Breast epithelium (tissue), 4 donors: Measurements from ENCODE around the gene ZNF609. TPM values are rescaled to one million over a fixed set of nuclear protein-coding genes. Genes with fewer than 3 reads are reported as not detected.

Experiments
- DNase-seq, 2 donors: peaks; one replicate each; pipeline ENCODE4 v3.0.0-alpha.2; 2019; ENCODE audit warnings: low spot score in 2 of 2
- H3K27ac ChIP-seq, 2 donors: fragments of 200-600 bp; sonication (generic) in 1 of 2; one replicate each; pipeline ENCODE4 v1.5.1; 2016 to 2019; ENCODE audit warnings: mild to moderate bottlenecking in 1 of 2
- H3K27me3 ChIP-seq, 2 donors: fragments of 200-600 bp; sonication (generic) in 1 of 2; one replicate each; pipeline versions ENCODE4 v1.5.1 to v1.6.0; 2017 to 2019; ENCODE audit warnings: control low read depth in 1 of 2, mild to moderate bottlenecking in 1 of 2
- H3K36me3 ChIP-seq: fragments of 200-600 bp; one replicate; pipeline ENCODE4 v1.5.1; 2019
- H3K4me1 ChIP-seq, 2 donors: fragments of 200-600 bp; sonication (generic); one replicate each; pipeline ENCODE4 v1.5.1; 2016 to 2019; ENCODE audit warnings: control low read depth in 1 of 2
- H3K4me3 ChIP-seq, 3 donors: fragments of 200-600 bp; sonication (generic); 1 replicate in 2 of 3; 2 replicates in 1 of 3; pipeline ENCODE4 v1.5.1; 2016 to 2019; ENCODE audit warnings: mild to moderate bottlenecking in 3 of 3, moderate library complexity in 2 of 3
- H3K9me3 ChIP-seq, 2 donors: fragments of 200-600 bp; sonication (generic) in 1 of 2; one replicate each; pipeline ENCODE4 v1.5.1; 2016 to 2019; ENCODE audit warnings: control low read depth in 1 of 2
- POLR2A ChIP-seq: fragments of 450-650 bp; IDR thresholded peaks from one replicate; pipeline ENCODE4 v1.6.1; 2016; ENCODE audit warnings: antibody characterized with exemption, mild to moderate bottlenecking, moderate library complexity
- POLR2AphosphoS5 ChIP-seq, 3 donors: sonication (generic); formaldehyde crosslinking; IDR thresholded peaks; one replicate each; pipeline ENCODE4 v1.6.1; 2017; ENCODE audit warnings: antibody characterized with exemption in 3 of 3
- intact Hi-C: fragments of 100-400 bp; cut with DNase I; formaldehyde crosslinking; loops from one replicate; pipeline ENCODE4 v1.15.1; 2023; ENCODE audit warnings: low total_unique reads
- total RNA-seq, 3 donors: library from RNA; depleted of rRNA; stranded (reverse); fragments of >200 nt; gene quantifications; one replicate each; pipeline ENCODE4 v1.1.0, GENCODE V29; 2016
- TF ChIP-seq, protein P1 (sequence below), 3 donors: fragments of 450-650 bp; IDR thresholded peaks; one replicate each; pipeline ENCODE4 v1.5.1; 2016 to 2017; ENCODE audit warnings: antibody characterized with exemption in 3 of 3, mild to moderate bottlenecking in 3 of 3, moderate library complexity in 3 of 3

ZNF609 gene
- total RNA-seq, 3 donors from 2014 or later: 22.9 to 32.1 (median 29.2) TPM

- H3K36me3 ChIP-seq: no peaks in the 10 kb centered on the region
- DNase-seq: no peak
- no peaks in the 10 kb centered on the region for H3K27me3 ChIP-seq
- H3K9me3 ChIP-seq: no peaks in the 10 kb centered on the region
- H3K4me1 ChIP-seq: peaks cover 0 to 6% of the 10 kb centered on the region in 2 donors
- intact Hi-C loops: loop anchor here (1.0 kb wide), 1 partner anchor 8 kb away; no protein-coding TSS in a partner anchor
- TF ChIP-seq POLR2A: no peak
- TF ChIP-seq, protein P1, sequence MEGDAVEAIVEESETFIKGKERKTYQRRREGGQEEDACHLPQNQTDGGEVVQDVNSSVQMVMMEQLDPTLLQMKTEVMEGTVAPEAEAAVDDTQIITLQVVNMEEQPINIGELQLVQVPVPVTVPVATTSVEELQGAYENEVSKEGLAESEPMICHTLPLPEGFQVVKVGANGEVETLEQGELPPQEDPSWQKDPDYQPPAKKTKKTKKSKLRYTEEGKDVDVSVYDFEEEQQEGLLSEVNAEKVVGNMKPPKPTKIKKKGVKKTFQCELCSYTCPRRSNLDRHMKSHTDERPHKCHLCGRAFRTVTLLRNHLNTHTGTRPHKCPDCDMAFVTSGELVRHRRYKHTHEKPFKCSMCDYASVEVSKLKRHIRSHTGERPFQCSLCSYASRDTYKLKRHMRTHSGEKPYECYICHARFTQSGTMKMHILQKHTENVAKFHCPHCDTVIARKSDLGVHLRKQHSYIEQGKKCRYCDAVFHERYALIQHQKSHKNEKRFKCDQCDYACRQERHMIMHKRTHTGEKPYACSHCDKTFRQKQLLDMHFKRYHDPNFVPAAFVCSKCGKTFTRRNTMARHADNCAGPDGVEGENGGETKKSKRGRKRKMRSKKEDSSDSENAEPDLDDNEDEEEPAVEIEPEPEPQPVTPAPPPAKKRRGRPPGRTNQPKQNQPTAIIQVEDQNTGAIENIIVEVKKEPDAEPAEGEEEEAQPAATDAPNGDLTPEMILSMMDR (IDR thresholded peaks at IDR 0.05): no peak
- no peak overlapping the region for H3K4me3 ChIP-seq
- no peak overlapping the region for H3K27ac ChIP-seq
Measured at GRCh38 chr15:64706011-64706911, 245.9 kb downstream of the ZNF609 start.

- Histone ChIP-seq H3K9me3 (no peaks in the 10 kb centered on the region), H3K27me3 (no peaks in the 10 kb centered on the region), H3K4me3 (no peak overlapping the region), H3K4me1 (no peaks in the 10 kb centered on the region), H3K27ac (no peak overlapping the region), H3K36me3 (no peaks in the 10 kb centered on the region)
- DNase-seq: no peak
- intact Hi-C loops: no loop called here
- TF ChIP-seq POLR2AphosphoS5 (IDR thresholded peaks at IDR 0.05) (no peak), POLR2A (no peak)
- TF ChIP-seq, protein P1 (IDR thresholded peaks at IDR 0.05): no peak
Measured at GRCh38 chr15:64710676-64711428, 250.5 kb downstream of the ZNF609 start.

DNA sequence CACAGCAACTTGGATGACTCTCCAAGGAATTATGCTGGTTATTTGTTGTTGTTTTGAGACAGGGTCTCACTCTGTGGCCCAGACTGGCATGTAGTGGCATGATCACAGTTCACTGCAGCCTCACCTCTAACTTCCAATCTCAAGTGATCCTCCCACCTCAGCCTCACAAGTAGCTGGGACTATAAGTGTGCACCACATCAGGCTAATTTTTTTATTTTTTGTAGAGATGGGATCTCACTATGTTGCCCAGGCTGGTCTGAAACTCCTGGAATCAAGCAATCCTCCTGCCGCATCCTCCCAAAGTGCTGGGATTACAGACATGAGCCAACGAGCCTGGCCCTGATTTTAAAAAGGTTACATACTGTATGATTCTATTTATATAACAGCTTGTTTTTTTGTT lies 252.0 kb downstream of the ZNF609 start:
- Histone ChIP-seq H3K9me3 (no peaks in the 10 kb centered on the region), H3K36me3 (no peaks in the 10 kb centered on the region), H3K27me3 (no peaks in the 10 kb centered on the region), H3K4me1 (no peaks in the 10 kb centered on the region), H3K27ac (no peak overlapping the region), H3K4me3 (no peak overlapping the region)
- intact Hi-C loops: no loop called here
- no peak for DNase-seq
- TF ChIP-seq, protein P1 (IDR thresholded peaks at IDR 0.05): no peak
- TF ChIP-seq POLR2A (no peak), POLR2AphosphoS5 (IDR thresholded peaks at IDR 0.05) (no peak)

- Histone ChIP-seq H3K27ac (no peak overlapping the region), H3K4me3 (no peak overlapping the region), H3K4me1 (no peaks in the 10 kb centered on the region), H3K36me3 (no peaks in the 10 kb centered on the region), H3K27me3 (no peaks in the 10 kb centered on the region), H3K9me3 (no peaks in the 10 kb centered on the region)
- TF ChIP-seq POLR2A: no peak
- TF ChIP-seq, protein P1 (IDR thresholded peaks at IDR 0.05): no peak
- no peak for TF ChIP-seq POLR2AphosphoS5 (IDR thresholded peaks at IDR 0.05)
- intact Hi-C loops: no loop called here
- no peak for DNase-seq
Measured at GRCh38 chr15:64713592-64713991, 253.2 kb downstream of the ZNF609 start.

GRCh38 chr15:64716452-64716851 lies 256.1 kb downstream of the ZNF609 start:
- no peak overlapping the region for H3K4me3 ChIP-seq
- H3K9me3 ChIP-seq: no peaks in the 10 kb centered on the region
- no peaks in the 10 kb centered on the region for H3K36me3 ChIP-seq
- H3K27ac ChIP-seq: no peak overlapping the region
- no peak for DNase-seq
- TF ChIP-seq, protein P1 (IDR thresholded peaks at IDR 0.05): no peak
- TF ChIP-seq POLR2A (no peak), POLR2AphosphoS5 (IDR thresholded peaks at IDR 0.05) (no peak)
- no peaks in the 10 kb centered on the region for H3K27me3 ChIP-seq
- no peaks in the 10 kb centered on the region for H3K4me1 ChIP-seq
- intact Hi-C loops: no loop called here
